Left ventricle myocardium inferior (tissue), 1 donor: ENCODE measurements around the gene FZD2. TPM values are rescaled to one million over a fixed set of nuclear protein-coding genes. Genes with fewer than 3 reads are reported as not detected.

Experiments used
- DNase-seq: peaks from one replicate; pipeline ENCODE4 v3.0.0-alpha.2; 2020
- H3K27ac ChIP-seq: fragments of 200-600 bp; replicated peaks from 2 replicates; pipeline ENCODE4 v1.8.0; 2021
- H3K27me3 ChIP-seq: fragments of 200-600 bp; 2 replicates; pipeline ENCODE4 v1.8.0; 2021; ENCODE audit warnings: low read depth
- H3K36me3 ChIP-seq: fragments of 200-600 bp; 2 replicates; pipeline ENCODE4 v1.8.0; 2021
- H3K4me1 ChIP-seq: fragments of 200-600 bp; 2 replicates; pipeline ENCODE4 v1.8.0; 2021
- H3K4me3 ChIP-seq: fragments of 200-600 bp; 2 replicates; pipeline ENCODE4 v1.8.0; 2021; ENCODE audit warnings: mild to moderate bottlenecking, moderate library complexity
- H3K9me3 ChIP-seq: fragments of 200-600 bp; replicated peaks from 2 replicates; pipeline ENCODE4 v1.8.0; 2021
- intact Hi-C: fragments of 100-400 bp; cut with micrococcal nuclease; formaldehyde crosslinking; loops from one replicate; pipeline ENCODE4 v1.11.0; 2022
- total RNA-seq: library from RNA; stranded (reverse); fragmentation: NEBNext Ultra II Directional; extraction: Animal tissue kit (Norgen Biotek cat#: 25700); gene quantifications from one replicate; pipeline ENCODE4 v1.2.1, GENCODE V29; 2021
- TF ChIP-seq, protein P1 (sequence below): fragments of 200-600 bp; IDR thresholded peaks from 2 replicates; pipeline ENCODE4 v1.8.0; 2021; ENCODE audit warnings: antibody characterized with exemption, mild to moderate bottlenecking, borderline replicate concordance
- donor health status: DM: no; HTN: yes; CAD: no; lungs with severe emphysema.

The FZD2 gene
- total RNA-seq, 1 donor from 2014 or later: 4.0 TPM

GRCh38 chr17:44527102-44527501 is 30.2 kb upstream of the FZD2 start:
- intact Hi-C loops: no loop called here
- no peak overlapping the region for H3K4me3 ChIP-seq
- no peaks in the 10 kb centered on the region for H3K36me3 ChIP-seq
- H3K4me1 ChIP-seq: no peaks in the 10 kb centered on the region
- TF ChIP-seq, protein P1, sequence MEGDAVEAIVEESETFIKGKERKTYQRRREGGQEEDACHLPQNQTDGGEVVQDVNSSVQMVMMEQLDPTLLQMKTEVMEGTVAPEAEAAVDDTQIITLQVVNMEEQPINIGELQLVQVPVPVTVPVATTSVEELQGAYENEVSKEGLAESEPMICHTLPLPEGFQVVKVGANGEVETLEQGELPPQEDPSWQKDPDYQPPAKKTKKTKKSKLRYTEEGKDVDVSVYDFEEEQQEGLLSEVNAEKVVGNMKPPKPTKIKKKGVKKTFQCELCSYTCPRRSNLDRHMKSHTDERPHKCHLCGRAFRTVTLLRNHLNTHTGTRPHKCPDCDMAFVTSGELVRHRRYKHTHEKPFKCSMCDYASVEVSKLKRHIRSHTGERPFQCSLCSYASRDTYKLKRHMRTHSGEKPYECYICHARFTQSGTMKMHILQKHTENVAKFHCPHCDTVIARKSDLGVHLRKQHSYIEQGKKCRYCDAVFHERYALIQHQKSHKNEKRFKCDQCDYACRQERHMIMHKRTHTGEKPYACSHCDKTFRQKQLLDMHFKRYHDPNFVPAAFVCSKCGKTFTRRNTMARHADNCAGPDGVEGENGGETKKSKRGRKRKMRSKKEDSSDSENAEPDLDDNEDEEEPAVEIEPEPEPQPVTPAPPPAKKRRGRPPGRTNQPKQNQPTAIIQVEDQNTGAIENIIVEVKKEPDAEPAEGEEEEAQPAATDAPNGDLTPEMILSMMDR: no peak
- no peak overlapping the region for H3K27ac ChIP-seq
- peaks cover 7% of the 10 kb centered on the region for H3K9me3 ChIP-seq
- peaks cover 45% of the 10 kb centered on the region for H3K27me3 ChIP-seq
- DNase-seq: no peak

GRCh38 chr17:44527954-44528353 is 29.3 kb upstream of the FZD2 start:
- H3K4me1 ChIP-seq: no peaks in the 10 kb centered on the region
- H3K27me3 ChIP-seq: peaks cover 46% of the 10 kb centered on the region
- H3K36me3 ChIP-seq: no peaks in the 10 kb centered on the region
- H3K4me3 ChIP-seq: no peak overlapping the region
- H3K9me3 ChIP-seq: peaks cover 7% of the 10 kb centered on the region
- no peak for DNase-seq
- TF ChIP-seq, protein P1: no peak
- no peak overlapping the region for H3K27ac ChIP-seq
- intact Hi-C loops: no loop called here

DNA sequence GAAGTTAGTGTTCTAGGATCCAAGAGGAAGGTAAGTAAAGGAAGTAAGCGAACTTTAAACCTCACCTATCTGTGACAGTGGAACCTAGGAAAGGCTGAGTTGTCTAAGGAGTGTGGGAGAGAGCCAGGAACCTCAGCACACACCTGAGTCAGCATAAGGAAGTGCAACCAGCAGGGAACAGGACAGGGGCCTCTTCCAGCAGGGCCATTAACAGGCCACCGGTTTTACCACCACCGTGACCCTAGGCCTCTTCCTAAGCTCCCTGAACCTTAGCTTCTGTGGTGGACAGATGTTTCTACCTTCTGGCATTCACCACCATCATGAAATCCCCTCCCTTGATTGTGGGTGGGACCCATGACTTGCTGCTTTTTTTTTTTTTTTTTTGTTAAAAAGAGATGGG is 27.4 kb upstream of the FZD2 start:
- peaks cover 7% of the 10 kb centered on the region for H3K9me3 ChIP-seq
- peaks cover 7% of the 10 kb centered on the region for H3K4me1 ChIP-seq
- TF ChIP-seq, protein P1: no peak
- H3K27me3 ChIP-seq: peaks cover 46% of the 10 kb centered on the region
- H3K27ac ChIP-seq: no peak overlapping the region
- H3K36me3 ChIP-seq: no peaks in the 10 kb centered on the region
- DNase-seq: no peak
- no peak overlapping the region for H3K4me3 ChIP-seq
- intact Hi-C loops: no loop called here

GRCh38 chr17:44530896-44531418 is 26.3 kb upstream of the FZD2 start:
- no peak for DNase-seq
- Histone ChIP-seq H3K4me3 (no peak overlapping the region), H3K36me3 (no peaks in the 10 kb centered on the region), H3K4me1 (peaks cover 7% of the 10 kb centered on the region), H3K27ac (no peak overlapping the region), H3K27me3 (peaks cover 46% of the 10 kb centered on the region), H3K9me3 (peaks cover 7% of the 10 kb centered on the region)
- intact Hi-C loops: no loop called here
- TF ChIP-seq, protein P1: no peak

- Histone ChIP-seq H3K9me3 (no peaks in the 10 kb centered on the region), H3K36me3 (no peaks in the 10 kb centered on the region), H3K27ac (peak overlapping the region; percentile 56), H3K4me1 (peaks cover 7% of the 10 kb centered on the region), H3K27me3 (peaks cover 30% of the 10 kb centered on the region), H3K4me3 (peak overlapping the region; percentile 18)
- peak; percentile 87 for DNase-seq
- TF ChIP-seq, protein P1: peak; percentile 95
- intact Hi-C loops: no loop called here
These were observed 23.6 kb upstream of the FZD2 start for GRCh38 chr17:44533533-44534246.
